Parathyroid adenoma (tissue), 2 donors: ENCODE results near the gene SKIC8.

ENCODE experiments used
- H2AFZ ChIP-seq: fragments of 300-600 bp; sonication (generic); one replicate; pipeline ENCODE4 v1.7.0; 2017; ENCODE audit warnings: antibody characterized with exemption, mild to moderate bottlenecking
- H3K27ac ChIP-seq: fragments of 300-600 bp; sonication (generic); one replicate; pipeline ENCODE4 v1.7.0; 2017
- H3K27me3 ChIP-seq: fragments of 300-600 bp; sonication (generic); one replicate; pipeline ENCODE4 v1.7.0; 2017; ENCODE audit warnings: low read length; ENCODE audit not compliant: control insufficient read depth, insufficient read depth
- H3K36me3 ChIP-seq: fragments of 300-600 bp; sonication (generic); one replicate; pipeline ENCODE4 v1.7.0; 2017; ENCODE audit warnings: low read length; ENCODE audit not compliant: control insufficient read depth, insufficient read depth
- H3K4me1 ChIP-seq: fragments of 300-600 bp; sonication (generic); one replicate; pipeline ENCODE4 v1.7.0; 2017; ENCODE audit warnings: control low read depth
- H3K4me2 ChIP-seq: fragments of 300-600 bp; sonication (generic); one replicate; pipeline ENCODE4 v1.7.0; 2017; ENCODE audit warnings: low read length
- H3K4me3 ChIP-seq: fragments of 300-600 bp; sonication (generic); one replicate; pipeline ENCODE4 v1.7.0; 2017; ENCODE audit warnings: low read depth, low read length
- H3K79me2 ChIP-seq: fragments of 300-600 bp; sonication (generic); one replicate; pipeline ENCODE4 v1.7.0; 2017; ENCODE audit warnings: control low read depth
- H3K9ac ChIP-seq: fragments of 300-600 bp; sonication (generic); one replicate; pipeline ENCODE4 v1.7.0; 2017; ENCODE audit warnings: mild to moderate bottlenecking
- H3K9me3 ChIP-seq: fragments of 300-600 bp; sonication (generic); one replicate; pipeline ENCODE4 v1.7.0; 2017; ENCODE audit warnings: low read length; ENCODE audit not compliant: control insufficient read depth
- CTCF ChIP-seq: fragments of 300-600 bp; sonication (generic); IDR thresholded peaks from one replicate; pipeline ENCODE4 v1.7.0; 2017; ENCODE audit warnings: antibody characterized with exemption, mild to moderate bottlenecking
- donor health status: primary hyperparathyroidism.

SKIC8 gene

DNA sequence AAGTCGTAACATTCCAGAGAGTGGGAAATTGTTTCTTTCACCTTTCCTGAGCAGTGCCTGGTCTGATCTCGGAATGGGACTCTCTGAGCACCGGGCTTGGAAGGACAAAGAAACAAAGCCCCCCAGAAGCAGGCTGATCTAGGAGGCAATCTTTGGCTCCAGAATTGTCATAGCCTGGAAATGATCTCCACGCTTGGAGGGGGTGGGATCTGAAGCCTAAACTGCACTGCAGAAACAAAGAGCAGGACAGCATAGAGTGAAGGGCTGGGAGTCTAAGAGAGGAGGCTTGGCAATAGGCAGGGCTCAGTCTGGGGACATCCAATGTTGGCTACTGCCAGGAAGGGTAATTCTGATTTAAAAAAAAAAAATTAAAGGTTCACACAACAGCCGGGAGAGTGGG lies 42.6 kb upstream of the SKIC8 start:
- H3K36me3 ChIP-seq = no peaks in the 10 kb centered on the region
- H3K4me2 ChIP-seq = no peak overlapping the region
- no peaks in the 10 kb centered on the region for H3K27me3 ChIP-seq
- H3K4me3 ChIP-seq = no peak overlapping the region
- H3K79me2 ChIP-seq = no peaks in the 10 kb centered on the region
- H2AFZ ChIP-seq = no peak overlapping the region
- no peaks in the 10 kb centered on the region for H3K9me3 ChIP-seq
- no peak overlapping the region for H3K9ac ChIP-seq
- no peak overlapping the region for H3K27ac ChIP-seq
- no peaks in the 10 kb centered on the region for H3K4me1 ChIP-seq
- no peak for TF ChIP-seq CTCF

- Histone ChIP-seq H3K4me3 (no peak overlapping the region), H3K9ac (no peak overlapping the region), H3K4me1 (no peaks in the 10 kb centered on the region), H3K27me3 (no peaks in the 10 kb centered on the region), H2AFZ (no peak overlapping the region), H3K4me2 (no peak overlapping the region), H3K36me3 (no peaks in the 10 kb centered on the region), H3K79me2 (no peaks in the 10 kb centered on the region), H3K27ac (no peak overlapping the region), H3K9me3 (no peaks in the 10 kb centered on the region)
- no peak for TF ChIP-seq CTCF
Observed at GRCh38 chr15:78341057-78341987, 41.9 kb upstream of the SKIC8 start.

DNA sequence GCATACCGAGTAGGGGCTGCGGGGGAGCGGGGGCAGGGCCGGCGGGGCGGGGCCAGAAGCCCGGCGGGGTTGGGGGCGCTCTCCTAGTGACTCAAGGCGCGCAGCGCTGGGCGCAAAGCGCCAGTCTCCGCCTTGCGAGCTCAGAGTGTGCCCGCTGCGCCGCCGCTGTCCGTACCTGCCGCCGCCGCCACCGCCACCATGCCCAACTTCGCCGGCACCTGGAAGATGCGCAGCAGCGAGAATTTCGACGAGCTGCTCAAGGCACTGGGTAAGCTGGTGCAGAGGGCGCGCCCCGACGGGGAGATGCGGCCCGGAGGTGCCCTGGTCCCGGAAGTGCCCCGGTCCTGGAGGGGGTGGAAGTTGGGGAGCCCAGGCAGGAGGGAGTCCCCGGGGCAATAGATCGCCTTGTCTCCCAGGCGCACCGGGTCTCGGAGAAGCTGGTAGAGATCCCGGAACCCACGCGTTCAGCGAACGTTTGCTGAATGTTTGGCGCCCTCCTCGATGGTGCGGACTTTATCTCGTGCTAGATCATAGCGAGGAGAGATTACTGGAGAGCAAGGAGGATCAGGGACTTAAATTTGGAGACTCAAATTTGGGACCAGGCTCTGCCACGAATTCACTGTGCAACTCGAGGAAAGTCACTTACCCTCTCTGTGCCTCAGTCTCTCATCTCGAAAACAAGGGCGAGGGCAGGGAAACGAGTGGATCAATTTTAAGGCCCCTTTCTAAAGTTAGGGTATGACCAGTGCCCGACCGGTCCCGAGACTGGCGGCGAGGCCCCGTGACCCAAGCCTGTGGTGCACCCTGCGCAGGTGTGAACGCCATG lies 41.0 kb upstream of the SKIC8 start, which contains the start of gene CRABP1:
Gene CRABP1, plus strand, starts transcription at position 123 of the 826 bp plus-strand sequence. Its CDS starts 76 bp downstream, at position 199.
- no peaks in the 10 kb centered on the region for H3K27me3 ChIP-seq
- H3K4me2 ChIP-seq = no peak within 1 kb of the TSS
- H3K36me3 ChIP-seq = no peaks in the 10 kb centered on the region
- H3K9me3 ChIP-seq = no peaks in the 10 kb centered on the region
- H2AFZ ChIP-seq = no peak within 1 kb of the TSS
- H3K27ac ChIP-seq = no peak within 1 kb of the TSS
- no peaks in the 10 kb centered on the region for H3K4me1 ChIP-seq
- H3K4me3 ChIP-seq = no peak within 1 kb of the TSS
- no peak within 1 kb of the TSS for H3K9ac ChIP-seq
- no peaks in the 10 kb centered on the region for H3K79me2 ChIP-seq
- no peak for TF ChIP-seq CTCF

DNA sequence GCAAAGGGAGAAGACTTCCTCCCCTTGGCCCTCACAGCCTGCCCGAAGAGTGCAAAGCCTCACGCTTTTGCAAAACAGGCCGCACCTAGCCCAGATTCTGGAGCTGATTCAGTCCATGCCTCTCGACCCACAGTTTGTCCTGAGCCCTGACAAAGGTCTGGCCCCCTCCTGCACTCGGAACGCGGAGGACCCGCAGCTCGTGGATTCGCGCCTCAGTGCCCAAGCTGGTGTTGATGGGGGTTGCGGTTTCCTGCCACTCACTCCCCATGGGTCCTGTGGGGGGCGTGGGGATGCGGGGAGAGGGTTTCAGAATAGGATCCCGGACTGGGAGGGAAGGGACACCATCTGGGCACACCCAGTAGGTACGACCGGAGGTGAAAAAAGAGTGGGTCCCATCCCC lies 40.1 kb upstream of the SKIC8 start:
- H3K79me2 ChIP-seq = no peaks in the 10 kb centered on the region
- no peak overlapping the region for H3K4me3 ChIP-seq
- no peak for TF ChIP-seq CTCF
- H3K36me3 ChIP-seq = no peaks in the 10 kb centered on the region
- no peaks in the 10 kb centered on the region for H3K4me1 ChIP-seq
- no peaks in the 10 kb centered on the region for H3K9me3 ChIP-seq
- H2AFZ ChIP-seq = no peak overlapping the region
- no peaks in the 10 kb centered on the region for H3K27me3 ChIP-seq
- H3K27ac ChIP-seq = no peak overlapping the region
- H3K4me2 ChIP-seq = no peak overlapping the region
- H3K9ac ChIP-seq = no peak overlapping the region
